T-cell (primary cell): ENCODE data around the gene ITPR2. TPM values are rescaled to one million over a fixed set of nuclear protein-coding genes. Genes with fewer than 3 reads are reported as not detected.

ENCODE experiments used
- ATAC-seq, 4 experiments: fragments of 200-7000 bp in 3 of 4; fragments of 150-1000 bp in 1 of 4; cut with Tn5 transposase; replicated peaks in 1 of 4; 1 replicate in 3 of 4; 2 replicates in 1 of 4; pipeline ENCODE4 v1.10.0; 2021; ENCODE audit warnings: moderate library complexity in 3 of 4, mild to moderate bottlenecking in 2 of 4, moderate number of reproducible peaks in 1 of 4
- CTCF ChIA-PET, 2 donors: fragments of 300-600 bp; sonication (Branson Sonifier 250); formaldehyde crosslinking; loops; one replicate each; lab custom pipeline; 2022; ENCODE audit warnings: antibody characterized with exemption in 2 of 2; lab: Charles Lee
- POLR2A ChIA-PET, 2 donors: fragments of 300-600 bp; sonication (Branson Sonifier 250); formaldehyde crosslinking; loops; one replicate each; lab custom pipeline; 2022; ENCODE audit warnings: antibody characterized with exemption in 2 of 2; lab: Charles Lee
- DNase-seq, 35 experiments: peaks; one replicate each; pipeline versions ENCODE4 v3.0.0 to v3.0.0-alpha.2; 2013 to 2023
- H3K27ac ChIP-seq: one replicate; pipeline ENCODE4 v1.5.1; 2013; ENCODE audit warnings: low read length
- H3K27me3 ChIP-seq, 2 experiments: replicated peaks in 1 of 2; 1 replicate in 1 of 2; 2 replicates in 1 of 2; pipeline versions ENCODE4 v1.6.1 to v1.7.0; 2013; ENCODE audit warnings: low read length in 1 of 2, mixed read lengths in 1 of 2; ENCODE audit not compliant: control insufficient read depth in 2 of 2, insufficient read depth in 2 of 2; ENCODE audit errors: extremely low read depth in 1 of 2
- H3K36me3 ChIP-seq, 2 donors: 1 replicate in 1 of 2; 2 replicates in 1 of 2; pipeline versions ENCODE4 v1.6.1 to v1.7.0; 2013; ENCODE audit warnings: low read length in 1 of 2; ENCODE audit not compliant: control insufficient read depth in 2 of 2, insufficient read depth in 1 of 2; ENCODE audit errors: extremely low read depth in 1 of 2
- H3K4me1 ChIP-seq, 2 experiments: 1 replicate in 1 of 2; 2 replicates in 1 of 2; pipeline versions ENCODE4 v1.6.1 to v1.7.0; 2013; ENCODE audit warnings: low read length in 2 of 2, mixed read lengths in 1 of 2; ENCODE audit not compliant: insufficient read depth in 2 of 2, control insufficient read depth in 1 of 2; ENCODE audit errors: extremely low read depth in 1 of 2
- H3K4me3 ChIP-seq, 2 donors: 1 replicate in 1 of 2; 2 replicates in 1 of 2; pipeline versions ENCODE4 v1.5.1 to v1.7.0; 2013; ENCODE audit warnings: mild to moderate bottlenecking in 2 of 2, low read length in 1 of 2, moderate library complexity in 1 of 2; ENCODE audit not compliant: control insufficient read depth in 1 of 2; ENCODE audit errors: extremely low read depth in 1 of 2
- H3K9me3 ChIP-seq: 2 replicates; pipeline ENCODE4 v1.7.0; 2013
- H3K27ac Mint-ChIP-seq, 2 donors: one replicate each; pipeline ENCODE4 v1.8.0; 2020 to 2021; ENCODE audit warnings: mild to moderate bottlenecking in 2 of 2, mixed read lengths in 2 of 2
- H3K27me3 Mint-ChIP-seq, 2 donors: one replicate each; pipeline ENCODE4 v1.8.0; 2021 to 2022; ENCODE audit warnings: mixed read lengths in 2 of 2
- H3K36me3 Mint-ChIP-seq: one replicate; pipeline ENCODE4 v1.8.0; 2021; ENCODE audit warnings: mixed read lengths
- H3K4me1 Mint-ChIP-seq, 3 donors: one replicate each; pipeline ENCODE4 v1.8.0; 2020 to 2022; ENCODE audit warnings: mixed read lengths in 3 of 3, mild to moderate bottlenecking in 1 of 3
- H3K4me3 Mint-ChIP-seq, 3 donors: one replicate each; pipeline ENCODE4 v1.8.0; 2020 to 2022; ENCODE audit warnings: mild to moderate bottlenecking in 3 of 3, mixed read lengths in 3 of 3, moderate library complexity in 3 of 3
- H3K9me3 Mint-ChIP-seq, 3 donors: one replicate each; pipeline ENCODE4 v1.8.0; 2020 to 2022; ENCODE audit warnings: mixed read lengths in 3 of 3
- WGBS: methylation state at CpG from one replicate; pipeline ENCODE4 v1.1.5; 2013; ENCODE audit warnings: missing lambda C conversion rate; ENCODE audit not compliant: insufficient coverage; 5-methylcytosine and 5-hydroxymethylcytosine counted together
- total RNA-seq, 35 experiments: library from RNA in 6 of 35; stranded (reverse) in 6 of 35; fragments of 120-200 nt in 1 of 35; gene quantifications; one replicate each; pipeline versions ENCODE4 v1.2.1 to v1.2.4 and lab custom pipeline; 2013 to 2026

The ITPR2 gene
- total RNA-seq, 5 donors from 2014 or later (not counting 1 experiment from before 2014, with no cell fraction given), result 38.8 to 52.5 (median 44.5) TPM

DNA sequence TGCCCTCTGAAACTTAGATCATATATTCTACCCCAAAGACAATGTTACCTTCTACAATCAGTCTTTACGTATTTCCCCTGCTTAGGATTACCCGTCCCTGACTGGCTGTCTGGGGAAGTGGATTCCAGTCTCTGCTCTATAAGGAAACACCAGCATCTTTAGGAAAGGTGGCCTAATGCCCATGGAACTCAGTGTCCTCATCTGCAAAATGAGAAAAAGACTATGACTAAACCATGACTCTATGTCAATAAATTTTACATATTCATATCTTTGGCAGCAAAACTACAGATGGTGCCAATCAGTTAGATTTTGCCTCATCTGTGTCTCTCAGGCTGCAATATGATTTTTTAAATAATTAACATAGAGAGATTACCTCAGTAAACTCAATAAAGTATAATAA lies 133.8 kb downstream of the ITPR2 start:
- Histone ChIP-seq H3K4me1 (no peaks in the 10 kb centered on the region), H3K36me3 (peaks cover 0 to 10% of the 10 kb centered on the region in 2 donors), H3K9me3 (no peaks in the 10 kb centered on the region), H3K27ac (no peak overlapping the region), H3K4me3 (no peak overlapping the region), H3K27me3 (no peaks in the 10 kb centered on the region)
- Mint-ChIP-seq H3K27ac (no peak overlapping the region), H3K27me3 (no peaks in the 10 kb centered on the region), H3K4me1 (no peaks in the 10 kb centered on the region), H3K4me3 (no peak overlapping the region), H3K36me3 (peaks cover 60% of the 10 kb centered on the region), H3K9me3 (no peaks in the 10 kb centered on the region)
- POLR2A ChIA-PET, result no interaction called here
- WGBS, result no CpG with 5 or more reads among the region's 2 CpGs
- ATAC-seq (no peak), DNase-seq (no peak)
- CTCF ChIA-PET, result no interaction called here

DNA sequence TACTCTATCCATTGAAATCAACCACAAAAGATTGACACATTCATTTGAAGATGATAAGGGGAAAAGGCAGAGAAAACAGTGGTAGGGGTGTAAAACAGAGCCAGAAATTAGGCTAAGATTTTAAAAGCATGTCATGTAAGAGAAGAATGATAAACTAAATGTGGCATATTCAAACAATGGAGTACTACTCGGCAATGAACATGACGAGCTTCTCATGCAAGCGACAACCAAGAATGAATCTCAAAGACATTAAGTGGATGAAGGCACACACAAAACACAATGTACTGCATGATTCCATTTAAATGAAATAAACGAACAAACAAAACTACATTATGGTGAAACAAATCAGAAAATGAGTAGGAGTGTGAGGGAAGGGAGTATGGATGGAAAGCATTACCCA lies 134.8 kb downstream of the ITPR2 start:
- no peaks in the 10 kb centered on the region for H3K27me3 ChIP-seq
- peaks cover 0 to 14% of the 10 kb centered on the region in 2 donors for H3K36me3 ChIP-seq
- H3K27ac ChIP-seq, result no peak overlapping the region
- H3K9me3 Mint-ChIP-seq, result no peaks in the 10 kb centered on the region
- no peaks in the 10 kb centered on the region for H3K27me3 Mint-ChIP-seq
- H3K4me1 Mint-ChIP-seq, result no peaks in the 10 kb centered on the region
- no peaks in the 10 kb centered on the region for H3K9me3 ChIP-seq
- DNase-seq (no peak), ATAC-seq (no peak)
- WGBS, result 100% methylated on average over 2 of the region's 4 CpGs
- H3K4me3 ChIP-seq, result no peak overlapping the region
- H3K4me1 ChIP-seq, result no peaks in the 10 kb centered on the region
- peaks cover 62% of the 10 kb centered on the region for H3K36me3 Mint-ChIP-seq
- CTCF ChIA-PET, result no interaction called here
- H3K4me3 Mint-ChIP-seq, result no peak overlapping the region
- POLR2A ChIA-PET, result interaction anchor here in 1 of 2 donors (0.6 kb wide), 1 partner anchor 867 kb away, joined by 3 read pairs; no protein-coding TSS in a partner anchor
- no peak overlapping the region for H3K27ac Mint-ChIP-seq

DNA sequence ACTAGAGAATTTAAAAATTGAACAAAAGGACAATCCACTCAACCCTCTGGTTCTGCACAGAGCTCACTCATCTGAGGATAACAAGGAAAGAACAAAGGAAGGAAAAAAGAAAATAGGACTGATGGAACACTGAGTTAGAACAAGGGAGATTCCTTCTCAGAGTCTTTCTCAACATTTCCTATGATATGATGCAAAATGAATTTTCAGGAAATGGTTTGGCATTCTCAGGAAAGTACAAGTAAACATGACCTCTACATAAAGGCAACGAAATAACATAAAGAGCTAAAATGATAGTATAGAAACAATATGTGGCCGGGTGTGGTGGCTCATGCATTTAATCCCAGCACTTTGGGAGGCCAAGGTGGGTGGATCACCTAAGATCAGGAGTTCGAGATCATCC lies 135.8 kb downstream of the ITPR2 start:
- H3K9me3 Mint-ChIP-seq, result no peaks in the 10 kb centered on the region
- DNase-seq (no peak), ATAC-seq (no peak)

DNA sequence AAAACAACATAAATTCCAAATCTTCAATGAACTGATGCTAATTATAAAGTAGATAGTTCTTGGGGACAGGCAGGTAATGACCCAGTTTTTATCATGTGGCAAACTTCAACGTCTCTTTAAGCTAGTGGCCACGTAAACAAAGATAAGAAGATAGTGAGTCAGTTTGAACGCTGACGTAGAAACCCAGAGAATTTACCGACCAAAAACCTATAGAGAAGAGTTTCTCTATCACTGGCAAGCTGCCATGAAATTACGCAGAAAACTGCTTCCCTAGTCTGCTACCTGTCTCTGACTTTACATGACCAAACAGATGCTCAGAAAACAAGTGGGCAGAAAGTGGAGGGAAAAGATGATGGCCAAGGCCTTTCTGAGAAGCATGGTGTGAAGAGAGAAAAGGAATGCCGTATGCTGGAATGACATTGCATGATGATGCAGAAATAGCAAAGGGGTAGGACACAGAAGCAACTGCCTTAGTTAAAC lies 136.3 kb downstream of the ITPR2 start:
- ChIA-PET CTCF (no interaction called here), POLR2A (no interaction called here)
- Mint-ChIP-seq H3K36me3 (peaks cover 72% of the 10 kb centered on the region), H3K27me3 (no peaks in the 10 kb centered on the region), H3K4me1 (no peaks in the 10 kb centered on the region), H3K9me3 (no peaks in the 10 kb centered on the region), H3K4me3 (no peak overlapping the region), H3K27ac (no peak overlapping the region)
- DNase-seq (peak in 2 of 35 experiments; percentile 1 to 3), ATAC-seq (no peak)
- Histone ChIP-seq H3K36me3 (peaks cover 0 to 18% of the 10 kb centered on the region in 2 donors), H3K27me3 (no peaks in the 10 kb centered on the region), H3K4me1 (no peaks in the 10 kb centered on the region), H3K4me3 (no peak overlapping the region), H3K9me3 (no peaks in the 10 kb centered on the region), H3K27ac (no peak overlapping the region)
- WGBS, result 69% methylated on average over 2 of the region's 7 CpGs

More for the DNA sequence above, 135.8 kb downstream of the ITPR2 start:
- Histone ChIP-seq H3K4me3 (no peak overlapping the region), H3K27ac (no peak overlapping the region), H3K9me3 (no peaks in the 10 kb centered on the region), H3K27me3 (no peaks in the 10 kb centered on the region), H3K4me1 (no peaks in the 10 kb centered on the region), H3K36me3 (peaks cover 0 to 18% of the 10 kb centered on the region in 2 donors)
- WGBS, result 100% methylated on average over 2 of the region's 3 CpGs
- H3K4me1 Mint-ChIP-seq, result no peaks in the 10 kb centered on the region
- peaks cover 67% of the 10 kb centered on the region for H3K36me3 Mint-ChIP-seq
- POLR2A ChIA-PET, result no interaction called here
- no peak overlapping the region for H3K4me3 Mint-ChIP-seq
- CTCF ChIA-PET, result interaction anchor here in 1 of 2 donors (0.6 kb wide), 1 partner anchor 583 kb away, joined by 3 read pairs; no protein-coding TSS in a partner anchor
- no peak overlapping the region for H3K27ac Mint-ChIP-seq
- H3K27me3 Mint-ChIP-seq, result no peaks in the 10 kb centered on the region

DNA sequence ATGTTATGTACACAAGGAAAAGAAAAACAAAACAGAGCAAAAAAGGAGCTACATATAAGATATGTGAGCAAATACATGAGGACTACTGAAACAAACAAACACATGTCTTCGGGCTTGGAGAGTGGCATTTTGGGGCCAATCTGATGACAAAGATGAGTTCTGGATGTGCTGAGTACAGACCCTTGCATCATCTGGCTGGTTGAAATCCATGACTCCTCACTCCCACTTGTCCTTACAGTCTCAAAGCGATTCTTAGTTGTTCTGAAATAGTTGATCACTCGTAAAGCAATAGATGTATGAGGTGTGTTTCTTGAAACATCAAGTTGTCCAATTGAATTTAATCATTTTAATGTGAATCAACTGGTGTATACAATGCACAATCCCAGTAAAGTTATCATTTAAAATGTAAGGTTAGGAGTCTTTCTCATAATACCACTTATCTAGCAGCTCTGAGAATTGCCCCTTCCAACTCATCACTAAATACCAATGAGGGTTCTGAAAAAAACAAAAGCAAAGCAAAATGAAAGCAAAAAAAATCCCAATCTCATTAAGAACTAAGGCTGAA lies 136.9 kb downstream of the ITPR2 start:
- H3K4me3 ChIP-seq, result no peak overlapping the region
- WGBS, result 100% methylated on average over 1 of the region's 3 CpGs
- ATAC-seq (no peak), DNase-seq (no peak)
- H3K27me3 Mint-ChIP-seq, result no peaks in the 10 kb centered on the region
- H3K27ac Mint-ChIP-seq, result no peak overlapping the region
- peaks cover 77% of the 10 kb centered on the region for H3K36me3 Mint-ChIP-seq
- H3K4me1 Mint-ChIP-seq, result no peaks in the 10 kb centered on the region
- CTCF ChIA-PET, result no interaction called here
- H3K9me3 ChIP-seq, result no peaks in the 10 kb centered on the region
- peaks cover 0 to 18% of the 10 kb centered on the region in 2 donors for H3K36me3 ChIP-seq
- POLR2A ChIA-PET, result no interaction called here
- H3K4me1 ChIP-seq, result no peaks in the 10 kb centered on the region
- H3K4me3 Mint-ChIP-seq, result no peak overlapping the region
- no peak overlapping the region for H3K27ac ChIP-seq
- H3K27me3 ChIP-seq, result no peaks in the 10 kb centered on the region
- no peaks in the 10 kb centered on the region for H3K9me3 Mint-ChIP-seq

DNA sequence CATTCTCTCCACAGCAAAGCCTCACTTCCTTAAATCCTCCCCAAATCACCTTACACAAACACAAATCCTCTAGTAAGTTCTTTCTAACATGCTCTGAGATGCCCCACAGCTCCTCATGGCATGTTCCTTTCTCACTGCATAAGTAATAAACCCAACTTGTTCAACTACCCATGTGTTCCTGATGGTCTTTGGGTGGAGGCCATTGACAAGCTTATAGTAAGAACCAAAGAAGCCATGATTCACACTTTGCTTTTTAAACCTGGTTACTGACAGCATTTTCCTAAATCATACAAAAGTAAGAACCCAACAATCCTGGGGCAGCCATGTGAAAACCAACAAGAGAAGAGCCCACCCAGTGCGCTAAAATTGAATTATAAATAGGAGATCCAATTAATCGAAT lies 138.6 kb downstream of the ITPR2 start:
- no CpG with 5 or more reads among the region's 2 CpGs for WGBS
- peaks cover 0 to 18% of the 10 kb centered on the region in 2 donors for H3K36me3 ChIP-seq
- H3K27me3 ChIP-seq, result no peaks in the 10 kb centered on the region
- Mint-ChIP-seq H3K27ac (no peak overlapping the region), H3K27me3 (no peaks in the 10 kb centered on the region), H3K9me3 (no peaks in the 10 kb centered on the region), H3K36me3 (peaks cover 72% of the 10 kb centered on the region), H3K4me1 (no peaks in the 10 kb centered on the region), H3K4me3 (no peak overlapping the region)
- ChIA-PET POLR2A (interaction anchor here in 1 of 2 donors (0.6 kb wide), 1 partner anchor 631 kb away, joined by 3 read pairs; no protein-coding TSS in a partner anchor), CTCF (interaction anchor here in 1 of 2 donors (0.6 kb wide), 2 partner anchors 597 to 655 kb away, joined by 3 read pairs; no protein-coding TSS in a partner anchor)
- H3K4me3 ChIP-seq, result no peak overlapping the region
- H3K9me3 ChIP-seq, result no peaks in the 10 kb centered on the region
- H3K4me1 ChIP-seq, result no peaks in the 10 kb centered on the region
- ATAC-seq (no peak), DNase-seq (no peak)
- H3K27ac ChIP-seq, result no peak overlapping the region
